DMS 273 (cell line): ENCODE data around the gene UBXN7.
"Not testable (repeated sequence)": the region's sequence is repeated elsewhere in the genome, so short reads cannot be mapped to it uniquely, and the experiment has no call there.

Experiments used
- DNase-seq: peaks from one replicate; lab custom pipeline; 2025; ENCODE audit not compliant: unreplicated experiment; lab: John Stamatoyannopoulos, UW

Gene UBXN7

DNA sequence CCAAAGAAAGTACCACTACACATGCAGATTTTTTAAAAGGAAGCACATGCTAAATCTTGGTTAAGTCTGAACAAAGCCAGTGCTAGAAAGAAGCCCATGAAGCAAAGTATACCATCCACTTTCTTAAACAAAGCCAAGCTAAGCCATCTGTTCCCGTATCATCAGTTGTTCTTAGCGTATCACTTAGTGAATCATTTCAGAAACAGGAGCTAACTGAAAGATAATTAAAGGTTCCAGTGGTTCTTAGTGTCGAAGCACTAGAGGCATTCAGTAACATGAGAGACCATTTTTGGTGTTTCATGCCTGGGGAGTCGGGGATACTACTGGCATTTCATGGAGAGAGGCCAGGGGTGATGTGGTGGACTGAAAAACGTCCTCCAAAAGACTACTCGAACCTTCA lies 12.8 kb downstream of the UBXN7 start:
- peak; percentile 22 for DNase-seq

DNA sequence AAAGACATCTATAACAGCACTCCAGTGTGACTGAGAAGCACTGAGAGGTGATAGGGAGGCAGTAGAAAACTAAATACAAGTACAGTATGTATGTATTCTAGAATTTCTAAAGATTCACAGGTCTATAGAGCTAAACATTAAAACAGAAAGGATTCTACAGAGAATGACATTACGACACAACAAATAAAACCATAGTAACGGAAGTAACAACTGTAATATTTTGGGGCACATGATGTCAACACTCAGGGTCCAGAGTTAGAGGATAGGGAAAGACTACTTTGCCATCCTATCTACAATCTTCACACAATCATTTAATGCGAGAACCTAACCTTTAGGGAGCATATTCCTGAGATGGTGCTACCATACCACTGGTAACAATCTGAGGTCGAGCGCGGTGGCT lies 13.6 kb downstream of the UBXN7 start:
- DNase-seq, result no peak

DNA sequence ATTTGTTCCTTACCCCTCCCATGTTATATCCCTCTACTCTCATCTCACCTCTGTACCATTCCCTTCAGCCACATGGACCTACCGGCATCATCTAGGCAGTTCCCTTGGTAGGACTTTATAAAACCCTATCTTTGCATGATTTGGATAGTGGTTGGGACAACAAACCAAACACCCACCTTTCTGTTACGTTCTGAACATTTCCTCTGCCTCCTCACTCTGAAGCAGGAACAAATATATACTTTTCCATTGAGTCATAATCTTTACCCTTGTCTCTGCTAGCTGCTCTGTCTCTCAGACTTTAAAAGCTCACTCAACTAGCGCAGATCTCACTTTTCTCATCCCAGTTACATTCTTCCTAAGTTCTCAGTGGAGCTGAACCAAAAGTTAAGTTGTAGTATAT lies 17.8 kb downstream of the UBXN7 start:
- DNase-seq, result no peak

DNA sequence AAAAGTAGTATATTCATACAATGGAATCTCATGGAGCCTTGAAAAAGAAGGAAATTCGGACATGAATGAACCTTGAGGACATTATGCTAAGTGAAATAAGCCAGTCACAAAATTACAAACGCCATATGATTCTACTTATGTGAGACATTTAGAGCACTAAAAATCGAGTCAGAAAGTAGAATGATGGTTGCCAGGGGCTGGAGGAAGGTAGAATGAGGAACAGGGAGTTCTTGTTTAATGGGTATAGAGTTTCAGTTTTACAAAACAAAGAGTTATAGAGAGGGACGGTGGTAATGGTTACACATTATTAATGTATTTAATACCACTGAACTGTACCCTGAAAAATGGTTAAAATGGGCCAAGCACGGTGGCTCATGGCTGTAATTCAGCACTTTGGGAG lies 19.5 kb downstream of the UBXN7 start:
- DNase-seq, result no peak

DNA sequence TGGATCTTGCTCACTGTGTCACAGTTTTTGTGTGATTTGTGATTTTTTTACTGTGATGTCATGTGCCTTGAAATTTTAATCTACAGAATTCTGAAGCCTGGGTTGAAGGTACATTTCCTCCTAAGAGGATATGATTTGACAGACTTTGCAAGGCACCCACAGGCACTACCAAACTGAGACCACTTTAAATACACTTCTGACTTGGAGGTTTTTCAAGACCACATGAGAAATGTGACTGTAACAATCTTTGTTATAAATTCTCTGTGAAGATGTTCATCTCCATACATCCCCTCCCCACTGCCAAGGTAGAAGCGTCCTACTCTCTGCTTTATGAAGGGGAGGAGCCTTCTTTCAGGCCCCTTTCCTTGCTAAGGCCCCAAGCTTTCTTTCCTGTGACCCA lies 22.8 kb downstream of the UBXN7 start:
- no peak for DNase-seq

DNA sequence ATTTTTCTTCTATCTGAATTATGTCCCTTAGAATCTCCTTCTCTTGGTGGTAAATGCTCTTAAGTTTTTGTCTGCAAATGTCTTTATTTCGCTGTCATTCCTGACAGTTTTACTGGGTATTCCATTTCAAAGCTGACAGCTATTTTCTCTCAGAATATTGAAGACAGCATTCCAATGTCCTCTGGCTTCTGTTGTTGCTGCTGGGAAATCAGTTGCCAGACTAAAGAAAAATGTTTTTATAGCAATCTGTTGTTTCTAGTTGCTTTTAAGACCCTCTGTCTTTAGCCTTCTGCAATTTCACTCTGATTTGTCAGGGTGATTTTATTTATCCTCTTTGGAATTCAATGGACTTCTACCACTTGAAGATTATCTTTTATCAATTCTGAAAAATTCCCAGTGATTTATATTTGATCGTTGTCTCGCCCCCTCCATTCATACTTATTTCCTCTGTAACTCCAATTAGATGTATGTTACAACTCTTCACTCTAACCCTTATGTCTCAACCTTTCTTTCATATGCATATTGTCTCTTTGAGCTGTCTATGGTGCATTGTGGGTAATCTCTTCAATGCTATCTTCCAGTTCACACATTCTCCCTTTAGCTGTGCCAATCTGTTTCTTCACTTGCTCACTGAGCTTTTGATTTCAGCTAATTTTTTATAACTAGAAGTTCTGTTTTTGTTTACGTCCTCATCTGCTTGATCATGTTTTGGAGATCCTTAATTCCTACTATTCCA lies 23.5 kb downstream of the UBXN7 start:
- DNase-seq, result no peak

DNA sequence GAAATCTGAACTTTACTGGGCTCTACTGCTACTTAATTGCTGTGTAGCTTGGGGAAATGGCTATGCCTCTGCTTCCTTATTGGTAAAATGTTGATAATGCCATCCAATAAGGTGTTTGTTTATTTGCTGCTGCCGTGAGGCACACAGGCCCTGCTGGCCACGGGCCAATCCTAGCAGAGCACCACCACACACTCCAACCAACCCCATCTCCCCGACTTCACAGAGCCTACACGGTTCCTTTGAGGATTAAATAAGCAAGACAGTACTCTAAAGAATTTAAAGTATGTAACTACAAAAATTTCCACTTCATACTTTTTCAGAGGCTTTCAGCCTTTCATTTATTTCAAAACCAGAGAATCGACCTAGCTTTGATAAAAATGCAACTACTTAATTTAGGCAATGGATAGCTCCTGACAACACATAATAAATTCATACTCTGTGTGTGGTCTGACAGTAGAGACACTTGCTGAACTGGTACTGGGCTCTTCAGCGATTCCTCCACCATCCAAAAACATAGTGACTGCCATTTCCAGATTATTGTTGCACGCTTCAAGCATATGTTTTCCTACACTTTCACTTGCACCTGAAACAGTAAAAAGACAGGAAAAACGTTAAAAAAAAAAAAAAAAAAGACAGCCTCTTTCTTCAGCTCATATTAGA lies 25.3 kb downstream of the UBXN7 start:
- peak; percentile 29 for DNase-seq

DNA sequence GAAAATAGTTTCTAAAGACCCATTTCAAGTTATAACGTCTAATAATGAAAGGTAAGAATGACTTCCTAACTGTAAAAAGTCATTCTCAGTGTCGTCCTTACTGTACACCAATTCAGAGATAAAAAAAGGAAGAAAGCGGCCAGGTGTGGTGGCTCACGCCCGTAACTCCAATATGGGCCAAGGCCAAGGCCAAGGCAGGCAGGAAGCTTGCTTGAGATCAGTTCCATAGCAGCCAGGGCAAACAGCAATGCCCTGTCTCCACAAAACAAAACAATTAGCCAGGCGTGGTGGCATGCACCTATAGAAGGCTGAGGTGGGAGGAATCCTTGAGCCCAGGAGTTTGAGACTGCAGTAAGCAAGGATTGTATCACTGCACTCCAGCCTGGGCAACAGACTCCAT lies 31.9 kb downstream of the UBXN7 start:
- DNase-seq, result no peak

DNA sequence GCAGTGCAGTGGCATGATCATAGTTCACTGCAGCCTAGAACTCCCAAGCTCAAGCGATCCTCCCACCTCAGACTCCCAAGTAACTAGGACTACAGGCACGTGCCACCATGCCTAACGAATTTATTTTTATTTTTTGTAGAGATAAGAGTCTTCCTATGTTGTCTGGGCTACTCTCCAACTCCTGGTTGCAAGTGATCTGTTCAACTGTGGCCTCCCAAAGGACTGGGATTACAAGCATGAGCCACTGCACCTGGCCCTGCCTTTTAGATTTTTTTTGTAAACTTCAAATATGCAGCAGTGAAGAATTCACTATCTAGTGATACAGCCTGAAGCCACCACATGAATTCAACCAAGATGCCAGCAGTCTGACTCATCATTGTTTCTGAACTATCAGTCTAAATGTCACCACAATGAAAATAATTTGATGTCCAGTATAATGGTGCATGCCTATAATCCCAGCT lies 32.7 kb downstream of the UBXN7 start:
- no peak for DNase-seq

DNA sequence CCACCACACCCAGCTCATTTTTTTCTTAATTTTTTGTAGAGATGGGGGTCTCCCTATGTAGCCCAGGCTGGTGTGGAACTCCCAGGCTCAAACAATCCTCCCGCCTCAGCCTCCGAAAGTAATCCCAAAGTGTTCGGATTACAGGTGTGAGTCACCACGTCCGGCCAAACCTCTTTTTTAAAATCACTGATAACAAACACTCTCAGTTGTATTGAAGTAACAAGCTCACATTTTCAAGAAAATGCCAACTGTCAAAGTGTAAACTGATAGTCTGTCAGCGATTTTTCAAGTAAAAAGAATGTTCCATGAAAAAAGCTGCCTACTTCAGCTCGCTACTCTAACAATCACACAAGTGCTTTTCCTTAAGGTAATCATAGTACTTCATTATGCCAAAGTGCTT lies 33.4 kb downstream of the UBXN7 start:
- no peak for DNase-seq

DNA sequence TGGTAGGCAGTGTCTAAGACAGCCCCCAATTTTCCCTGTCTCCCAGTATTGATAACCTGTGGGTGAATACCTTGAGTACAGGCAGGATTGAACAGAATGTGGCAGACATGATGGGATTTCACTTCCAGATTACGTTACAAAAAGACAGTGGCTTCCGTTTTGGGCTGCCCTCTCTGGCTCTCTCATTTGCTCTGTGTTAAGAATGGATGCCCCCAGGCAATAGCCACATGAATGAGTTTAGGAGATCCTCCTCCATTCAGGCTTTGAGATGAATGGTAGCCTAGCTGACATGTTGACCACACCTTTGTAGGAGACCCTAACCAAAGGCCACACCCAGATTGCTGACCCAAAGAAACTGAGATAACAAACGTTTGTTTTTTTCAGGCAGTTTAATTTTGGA lies 34.3 kb downstream of the UBXN7 start:
- no peak for DNase-seq

DNA sequence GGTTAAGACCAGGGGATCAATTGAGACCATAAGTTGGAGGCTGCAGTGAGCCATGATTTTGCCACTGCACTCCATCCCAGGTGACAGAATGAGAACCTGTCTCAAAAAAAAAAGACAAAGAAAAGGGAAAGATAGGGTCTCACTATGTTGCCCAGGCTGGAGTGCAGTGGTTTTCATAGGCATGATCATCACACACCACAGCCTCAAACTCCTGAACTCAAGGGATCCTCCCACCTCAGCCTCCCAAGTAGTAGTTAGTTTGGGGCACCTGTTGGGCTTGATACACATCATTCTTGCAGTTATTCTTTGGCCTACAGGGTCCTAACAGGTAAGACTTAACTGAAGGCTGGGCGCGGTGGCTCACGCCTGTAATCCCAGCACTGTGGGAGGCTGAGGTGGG lies 42.1 kb downstream of the UBXN7 start:
- no peak for DNase-seq

DNA sequence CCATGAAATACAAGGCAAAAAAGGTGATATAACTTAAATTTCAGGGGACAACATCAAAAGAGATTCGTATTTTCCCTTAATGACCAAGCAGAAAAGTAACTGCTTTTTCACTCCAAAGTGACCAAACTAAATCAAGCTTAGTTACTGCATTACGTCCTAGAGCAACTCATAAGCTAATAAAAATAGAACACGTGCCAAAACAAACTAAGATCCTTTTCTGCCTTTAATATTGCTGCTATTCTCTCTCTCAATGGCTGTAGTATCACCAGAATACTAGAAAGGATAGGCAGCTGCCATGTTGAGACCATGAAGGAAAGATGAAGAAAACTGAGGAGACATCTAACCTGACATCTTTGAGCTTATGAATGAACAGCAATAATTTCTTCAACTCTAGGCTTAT lies 43.3 kb downstream of the UBXN7 start:
- no peak for DNase-seq

DNA sequence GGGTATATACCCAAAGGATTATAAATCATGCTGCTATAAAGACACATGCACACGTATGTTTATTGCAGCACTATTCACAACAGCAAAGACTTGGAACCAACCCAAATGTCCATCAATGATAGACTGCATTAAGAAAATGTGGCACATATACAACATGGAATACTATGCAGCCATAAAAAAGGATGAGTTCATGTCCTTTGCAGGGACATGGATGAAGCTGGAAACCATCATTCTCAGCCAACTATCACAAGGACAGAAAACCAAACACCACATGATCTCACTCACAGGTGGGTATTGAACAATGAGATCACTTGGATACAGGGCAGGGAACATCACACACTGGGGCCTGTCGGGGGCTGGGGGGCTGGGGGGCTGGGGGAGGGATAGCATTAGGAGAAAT lies 44.3 kb downstream of the UBXN7 start:
- not testable (repeated sequence) for DNase-seq

DNA sequence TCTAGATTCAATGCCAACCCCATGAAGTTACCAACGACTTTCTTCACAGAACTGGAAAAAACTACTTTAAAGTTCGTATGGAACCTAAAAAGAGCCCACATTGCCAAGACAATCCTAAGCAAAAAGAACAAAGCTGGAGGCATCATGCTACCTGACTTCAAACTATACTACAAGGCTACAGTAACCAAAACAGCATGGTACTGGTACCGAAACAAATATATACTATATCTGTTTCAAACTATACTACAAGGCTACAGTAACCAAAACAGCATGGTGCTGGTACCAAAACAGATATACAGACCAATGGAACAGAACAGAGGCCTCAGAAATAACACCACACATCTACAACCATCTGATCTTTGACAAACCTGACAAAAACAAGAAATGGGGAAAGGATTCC lies 45.4 kb downstream of the UBXN7 start:
- DNase-seq, result not testable (repeated sequence)

DNA sequence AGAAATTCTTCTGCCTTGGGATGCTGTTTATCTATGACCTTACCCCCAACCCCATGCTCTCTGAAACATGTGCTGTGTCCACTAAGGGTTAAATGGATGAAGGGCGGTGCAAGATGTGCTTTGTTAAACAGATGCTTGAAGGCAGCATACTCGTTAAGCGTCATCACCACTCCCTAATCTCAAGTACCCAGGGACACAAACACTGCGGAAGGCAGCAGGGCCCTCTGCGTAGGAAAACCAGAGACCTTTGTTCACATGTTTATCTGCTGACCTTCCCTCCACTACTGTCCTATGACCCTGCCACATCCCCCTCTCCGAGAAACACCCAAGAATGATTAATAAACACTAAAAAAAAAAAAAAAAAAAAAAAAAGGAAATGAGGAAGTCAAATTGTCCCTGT lies 46.2 kb downstream of the UBXN7 start:
- not testable (repeated sequence) for DNase-seq

DNA sequence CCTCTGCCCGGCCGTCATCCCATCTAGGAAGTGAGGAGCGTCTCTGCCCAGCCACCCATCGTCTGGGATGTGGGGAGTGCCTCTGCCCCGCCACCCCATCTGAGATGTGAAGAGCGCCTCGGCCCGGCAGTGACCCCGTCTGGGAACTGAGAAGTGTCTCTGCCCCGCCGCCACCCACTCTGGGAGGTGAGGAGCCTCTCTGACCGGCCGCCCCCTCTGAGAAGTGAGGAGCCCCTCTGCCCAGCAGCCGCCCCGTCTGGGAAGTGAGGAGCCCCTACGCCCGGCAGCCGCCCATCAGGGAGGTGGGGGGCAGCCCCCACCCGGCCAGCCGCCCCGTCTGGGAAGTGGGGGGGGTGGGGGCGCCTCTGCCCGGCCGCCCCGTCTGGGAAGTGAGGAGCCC lies 46.8 kb downstream of the UBXN7 start:
- DNase-seq, result not testable (repeated sequence)

DNA sequence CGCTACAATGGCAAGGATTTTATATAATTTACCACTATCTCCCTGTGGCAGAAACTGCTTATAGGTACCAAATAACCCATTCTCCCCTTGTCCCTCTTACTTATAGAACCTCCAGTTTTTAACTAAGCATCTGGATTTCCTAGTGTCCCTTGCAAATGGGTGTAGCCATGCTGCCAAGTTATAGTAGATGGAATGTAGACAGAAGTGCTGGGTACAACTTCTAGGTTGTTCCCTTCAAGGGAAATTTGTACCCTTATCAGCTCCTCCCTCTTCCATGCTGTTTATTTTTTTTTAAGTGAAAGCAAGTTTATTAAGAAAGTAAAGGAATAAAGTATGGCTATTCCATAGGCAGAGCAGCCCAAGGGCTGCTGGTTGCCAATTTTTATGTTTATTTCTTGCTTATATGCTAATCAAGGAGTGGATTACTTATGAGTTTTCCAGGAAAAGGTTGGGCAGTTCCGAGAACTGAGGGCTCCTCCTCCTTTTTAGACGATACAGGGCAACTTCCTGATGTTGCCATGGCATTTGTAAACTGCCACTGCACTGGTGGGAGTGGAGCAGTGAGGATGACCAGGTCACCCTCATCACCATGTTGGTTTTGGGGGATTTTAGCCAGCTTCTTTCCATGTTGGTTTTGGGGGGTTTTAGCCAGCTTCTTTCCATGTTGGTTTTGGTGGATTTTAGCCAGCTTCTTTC lies 53.9 kb downstream of the UBXN7 start:
- DNase-seq, result no peak

DNA sequence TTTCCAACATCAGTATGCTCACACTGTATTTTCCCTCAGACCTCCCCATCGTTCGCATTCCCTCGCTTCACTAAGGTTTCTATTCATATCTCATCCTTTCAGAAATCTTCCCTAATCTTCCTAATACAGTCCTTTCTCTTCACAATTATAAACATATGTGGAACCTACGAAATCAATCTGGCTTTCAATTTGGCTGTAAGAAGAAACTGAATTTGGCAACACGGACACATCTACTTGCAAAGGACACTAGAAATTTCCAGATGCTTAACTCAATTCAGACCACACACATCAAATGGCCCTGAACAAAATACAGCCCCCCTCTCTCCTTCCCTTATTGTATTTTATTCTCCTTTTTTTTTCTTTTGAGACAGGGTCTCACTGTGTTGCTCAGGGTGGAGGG lies 54.9 kb downstream of the UBXN7 start:
- no peak for DNase-seq

DNA sequence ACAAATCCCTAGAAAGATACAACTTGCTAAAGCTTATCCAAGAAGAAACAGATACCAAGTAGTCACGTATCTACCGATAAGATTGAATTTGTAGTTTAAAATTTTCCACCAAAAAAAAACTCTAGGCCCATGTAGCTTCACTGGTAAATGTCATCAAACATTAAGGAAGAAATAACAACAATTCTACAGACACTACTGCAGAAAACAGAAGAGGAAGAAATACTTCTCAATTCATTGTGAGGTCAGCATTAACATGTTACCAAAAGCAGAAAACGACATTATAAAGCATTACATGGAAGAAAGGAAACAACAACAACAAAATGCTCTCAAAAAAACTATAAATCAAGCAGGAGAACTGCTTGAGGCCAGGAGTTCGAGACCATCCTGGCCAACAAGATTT lies 66.5 kb downstream of the UBXN7 start:
- DNase-seq, result no peak

DNA sequence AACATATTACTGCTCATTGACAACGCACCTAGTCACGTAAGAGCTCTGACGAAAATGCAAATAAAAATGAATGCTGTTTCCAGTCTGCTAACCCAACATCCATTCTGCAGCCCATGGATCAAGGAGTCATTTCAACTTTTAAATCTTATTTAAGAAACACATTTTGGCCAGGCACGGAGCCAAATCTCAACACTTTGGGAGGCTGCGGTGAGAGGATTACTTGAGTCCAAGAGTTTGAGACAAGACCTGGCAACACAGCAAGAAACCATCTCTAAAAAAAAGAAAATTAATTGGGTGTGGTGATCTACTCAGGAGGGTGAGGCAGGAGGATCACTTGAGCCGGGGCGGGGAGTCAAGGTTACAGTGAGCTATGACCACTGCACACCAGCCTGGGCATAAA lies 71.6 kb downstream of the UBXN7 start:
- DNase-seq, result no peak

DNA sequence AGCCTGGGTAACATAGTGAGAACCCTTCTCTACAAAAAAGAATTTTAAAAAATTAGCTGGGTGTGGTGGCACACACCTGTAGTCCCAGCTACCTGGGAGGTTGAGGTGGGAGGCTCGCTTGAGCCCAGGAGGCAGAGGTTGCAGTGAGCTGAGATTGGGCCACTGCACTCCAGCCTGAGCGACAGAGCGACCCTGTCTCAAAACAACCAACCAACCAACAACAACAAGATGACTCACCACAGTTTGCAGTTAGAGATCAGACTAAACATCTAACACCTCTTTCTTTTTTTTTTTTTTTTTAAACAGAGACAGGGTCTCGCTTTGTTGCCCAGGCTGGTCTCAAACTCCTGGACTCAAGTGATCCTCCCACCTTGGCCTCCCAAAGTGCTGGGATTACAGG lies 73.7 kb downstream of the UBXN7 start:
- DNase-seq, result not testable (repeated sequence)
